Adrenal gland (tissue), 12 donors: ENCODE measurements around the gene MUC20. TPM values are rescaled to one million over a fixed set of nuclear protein-coding genes. Genes with fewer than 3 reads are reported as not detected.
A peak's percentile ranks its signal among the peaks of the same experiment; 100 is the strongest.
"Not testable (repeated sequence)": the region's sequence is repeated elsewhere in the genome, so short reads cannot be mapped to it uniquely, and the experiment has no call there.

ENCODE experiments used
- DNase-seq, 7 donors: peaks; one replicate each; pipeline ENCODE4 v3.0.0-alpha.2; 2019 to 2020
- H3K27ac ChIP-seq, 5 donors: fragments of 200-600 bp; sonication (generic) in 4 of 5; 1 replicate in 3 of 5; 2 replicates in 2 of 5; pipeline versions ENCODE4 v1.5.1 to v1.8.0; 2016 to 2020; ENCODE audit warnings: mild to moderate bottlenecking in 1 of 5
- H3K27me3 ChIP-seq: fragments of 200-600 bp; 2 replicates; pipeline ENCODE4 v1.8.0; 2021
- H3K36me3 ChIP-seq, 2 donors: fragments of 200-600 bp; replicated peaks in 1 of 2; 1 replicate in 1 of 2; 2 replicates in 1 of 2; pipeline versions ENCODE4 v1.5.1 to v1.8.0; 2018 to 2022
- H3K4me1 ChIP-seq, 2 donors: fragments of 200-600 bp; replicated peaks in 1 of 2; 1 replicate in 1 of 2; 2 replicates in 1 of 2; pipeline versions ENCODE4 v1.5.1 to v1.8.0; 2018 to 2021
- H3K4me3 ChIP-seq, 4 donors: fragments of 200-600 bp; sonication (generic) in 3 of 4; one replicate each; pipeline ENCODE4 v1.5.1; 2016 to 2018
- H3K9me3 ChIP-seq, 3 donors: fragments of 200-600 bp; sonication (generic) in 1 of 3; replicated peaks in 1 of 3; 1 replicate in 2 of 3; 2 replicates in 1 of 3; pipeline versions ENCODE4 v1.5.1 to v1.8.0; 2016 to 2021
- CTCF ChIP-seq, 6 experiments: fragments of 450-650 bp in 4 of 6; fragments of 200-600 bp in 2 of 6; sonication (generic) in 1 of 6; IDR thresholded peaks; 1 replicate in 5 of 6; 2 replicates in 1 of 6; pipeline versions ENCODE4 v1.5.1 to v1.8.0; 2016 to 2021; ENCODE audit warnings: antibody characterized with exemption in 6 of 6, mild to moderate bottlenecking in 2 of 6, moderate library complexity in 1 of 6
- POLR2A ChIP-seq, 2 donors: fragments of 450-650 bp; IDR thresholded peaks; one replicate each; pipeline ENCODE4 v1.6.1; 2017; ENCODE audit warnings: antibody characterized with exemption in 2 of 2, mild to moderate bottlenecking in 2 of 2, moderate library complexity in 1 of 2
- WGBS, 4 donors: extraction: QIAGEN DNeasy Blood & Tissue Kit in 2 of 4; methylation state at CpG; one replicate each; pipeline versions ENCODE4 v1.1.5 to v1.1.7; 2013 to 2017; 5-methylcytosine and 5-hydroxymethylcytosine counted together
- intact Hi-C, 2 donors: fragments of 100-400 bp; cut with DNase I; formaldehyde crosslinking; loops; one replicate each; pipeline versions ENCODE4 v1.14.1 to v1.15.0; 2022 to 2023
- polyA plus RNA-seq, 3 donors: library from polyadenylated mRNA; stranded (reverse); fragments of 200-250 nt in 2 of 3; fragments of 350-450 nt in 1 of 3; fragmentation: Illumina TruSeq in 1 of 3; extraction: RNeasy Lipid Tissue Mini Kit (QIAGEN cat#74804) in 1 of 3; gene quantifications; one replicate each; pipeline ENCODE4 v1.2.3, GENCODE V29; 2013 to 2014
- total RNA-seq, 9 donors: library from RNA; depleted of rRNA in 4 of 9; stranded (reverse); fragments of >200 nt in 4 of 9; fragments of 120-200 nt in 1 of 9; fragmentation: NEBNext Ultra II Directional in 1 of 9; extraction: Animal tissue kit (Norgen Biotek cat#: 25700) in 1 of 9; gene quantifications; one replicate each; pipeline versions ENCODE4 v1.1.0 to v1.2.4, GENCODE V29; 2013 to 2023
- donor health status: healthy with polysubstance abuse.
- donor health status: Bipolar disorder and iron deficiency.
- donor health status: DM: yes; HTN: yes; CAD: no.
- donor health status: DM: no; HTN: no; CAD: no.
- donor health status: DM: no; HTN: no; CAD: no.
- donor health status: DM: yes; HTN: yes; CAD: no.

The MUC20 gene
- total and polyA plus RNA-seq, 12 donors = 0.78 to 20.2 (median 3.0) TPM

- no peak overlapping the region for H3K4me3 ChIP-seq
- no peaks in the 10 kb centered on the region for H3K36me3 ChIP-seq
- no peaks in the 10 kb centered on the region for H3K4me1 ChIP-seq
- 73 to 78% (median 76%) methylated on average over 6 of the region's 6 CpGs for WGBS, 4 donors
- TF ChIP-seq CTCF (IDR thresholded peaks at IDR 0.05) (no peak), POLR2A (IDR thresholded peaks at IDR 0.05) (no peak)
- intact Hi-C loops = no loop called here
- no peaks in the 10 kb centered on the region for H3K9me3 ChIP-seq
- H3K27ac ChIP-seq = no peak overlapping the region
- DNase-seq = no peak
- H3K27me3 ChIP-seq = no peaks in the 10 kb centered on the region
These were observed 47.6 kb downstream of the MUC20 start for GRCh38 chr3:195768414-195768813.

- no peak overlapping the region for H3K27ac ChIP-seq
- no peaks in the 10 kb centered on the region for H3K36me3 ChIP-seq
- H3K4me1 ChIP-seq = no peaks in the 10 kb centered on the region
- TF ChIP-seq POLR2A (IDR thresholded peaks at IDR 0.05) (no peak), CTCF (IDR thresholded peaks at IDR 0.05) (no peak)
- intact Hi-C loops = no loop called here
- H3K27me3 ChIP-seq = no peaks in the 10 kb centered on the region
- H3K4me3 ChIP-seq = no peak overlapping the region
- DNase-seq = no peak
- no peaks in the 10 kb centered on the region for H3K9me3 ChIP-seq
- 53 to 85% (median 76%) methylated on average over 8 to 17 of the region's 17 CpGs for whole genome bisulfite sequencing, 4 donors
These were observed 48.1 kb downstream of the MUC20 start for GRCh38 chr3:195768831-195769303.

GRCh38 chr3:195769551-195769950 lies 48.8 kb downstream of the MUC20 start:
- H3K4me1 ChIP-seq = no peaks in the 10 kb centered on the region
- DNase-seq = no peak
- intact Hi-C loops = no loop called here
- TF ChIP-seq CTCF (IDR thresholded peaks at IDR 0.05) = no peak
- no peak for TF ChIP-seq POLR2A (IDR thresholded peaks at IDR 0.05)
- no peak overlapping the region for H3K4me3 ChIP-seq
- WGBS, 4 donors = 86 to 95% (median 93%) methylated on average over 10 of the region's 10 CpGs
- H3K9me3 ChIP-seq = no peaks in the 10 kb centered on the region
- H3K27me3 ChIP-seq = no peaks in the 10 kb centered on the region
- no peaks in the 10 kb centered on the region for H3K36me3 ChIP-seq
- H3K27ac ChIP-seq = no peak overlapping the region

GRCh38 chr3:195770081-195770840 lies 49.5 kb downstream of the MUC20 start:
- peak in 2 of 7 donors; percentile 6 to 10 for DNase-seq
- Histone ChIP-seq H3K9me3 (no peaks in the 10 kb centered on the region), H3K4me3 (no peak overlapping the region), H3K36me3 (no peaks in the 10 kb centered on the region), H3K27ac (no peak overlapping the region), H3K4me1 (no peaks in the 10 kb centered on the region), H3K27me3 (no peaks in the 10 kb centered on the region)
- intact Hi-C loops = no loop called here
- 73 to 86% (median 79%) methylated on average over 13 to 16 of the region's 16 CpGs for WGBS, 4 donors
- TF ChIP-seq CTCF (IDR thresholded peaks at IDR 0.05) (no peak), POLR2A (IDR thresholded peaks at IDR 0.05) (no peak)

- H3K36me3 ChIP-seq, H3K4me1 ChIP-seq, H3K27ac ChIP-seq, H3K9me3 ChIP-seq, intact Hi-C loops, H3K4me3 ChIP-seq, H3K27me3 ChIP-seq: not testable (repeated sequence)
- 83 to 93% (median 90%) methylated on average over 8 to 23 of the region's 28 CpGs for WGBS, 4 donors
- DNase-seq = peak in 1 of 7 donors; percentile 13
These were observed 50.3 kb downstream of the MUC20 start for GRCh38 chr3:195770841-195771645.
